SK-N-SH treated with all-trans-retinoic acid at 6 μM for 48 hours (cell line): ENCODE results near the gene APOH.

Experiments used
- ATAC-seq: fragments of 200-7000 bp; cut with Tn5 transposase; 3 replicates; pipeline ENCODE4 v1.9.1; 2020; ENCODE audit warnings: mild to moderate bottlenecking, moderate library complexity
- ARNTL ChIP-seq: fragments of 450-650 bp; formaldehyde crosslinking; IDR thresholded peaks from 2 replicates; pipeline ENCODE4 v1.5.0; 2020; ENCODE audit warnings: low read depth, mild to moderate bottlenecking, moderate library complexity, borderline replicate concordance
- BACH2 ChIP-seq: fragments of 250-450 bp; sonication (Bioruptor Pico); IDR thresholded peaks from 2 replicates; pipeline ENCODE4 v1.9.0; 2021; ENCODE audit warnings: mild to moderate bottlenecking, borderline replicate concordance
- CSDC2 ChIP-seq: fragments of 250-450 bp; sonication (Bioruptor Pico); IDR thresholded peaks from 2 replicates; pipeline ENCODE4 v1.5.0; 2020; ENCODE audit warnings: mild to moderate bottlenecking, moderate library complexity
- ESRRG ChIP-seq: fragments of 250-450 bp; sonication (Bioruptor Pico); IDR thresholded peaks from 2 replicates; pipeline ENCODE4 v1.6.1; 2021; ENCODE audit warnings: mild to moderate bottlenecking
- GLIS3 ChIP-seq: fragments of 250-450 bp; sonication (Bioruptor Pico); IDR thresholded peaks from 2 replicates; pipeline ENCODE4 v1.5.0; 2020; ENCODE audit warnings: mild to moderate bottlenecking, moderate library complexity
- ISL1 ChIP-seq: fragments of 250-450 bp; sonication (Bioruptor Pico); IDR thresholded peaks from 2 replicates; pipeline ENCODE4 v2.1.2; 2022; ENCODE audit warnings: mild to moderate bottlenecking, moderate library complexity
- OSR1 ChIP-seq: fragments of 250-450 bp; sonication (Bioruptor Pico); IDR thresholded peaks from 2 replicates; pipeline ENCODE4 v1.8.0; 2022; ENCODE audit warnings: moderate library complexity, mild to moderate bottlenecking, inconsistent platforms
- PPARA ChIP-seq: fragments of 250-450 bp; sonication (Bioruptor Pico); IDR thresholded peaks from 2 replicates; pipeline ENCODE4 v1.5.0; 2020; ENCODE audit warnings: mild to moderate bottlenecking, borderline replicate concordance
- RARB ChIP-seq: fragments of 250-450 bp; sonication (Bioruptor Pico); IDR thresholded peaks from 2 replicates; pipeline ENCODE4 v1.8.0; 2021; ENCODE audit warnings: mild to moderate bottlenecking, moderate library complexity
- SNAI2 ChIP-seq: fragments of 250-450 bp; sonication (Bioruptor Pico); IDR thresholded peaks from 2 replicates; pipeline ENCODE4 v1.5.0; 2020; ENCODE audit warnings: mild to moderate bottlenecking, moderate library complexity
- TCF4 ChIP-seq: fragments of 250-450 bp; sonication (Bioruptor Pico); IDR thresholded peaks from 2 replicates; pipeline ENCODE4 v1.8.0; 2021; ENCODE audit warnings: mild to moderate bottlenecking, moderate library complexity, borderline replicate concordance
- TOX ChIP-seq: fragments of 250-450 bp; sonication (Bioruptor Pico); IDR thresholded peaks from 2 replicates; pipeline ENCODE4 v1.8.0; 2021; ENCODE audit warnings: mild to moderate bottlenecking, moderate library complexity, borderline replicate concordance
- ZC3H10 ChIP-seq: fragments of 250-450 bp; sonication (Bioruptor Pico); IDR thresholded peaks from 2 replicates; pipeline ENCODE4 v1.5.1; 2021; ENCODE audit warnings: mild to moderate bottlenecking, moderate library complexity
- ZFP3 ChIP-seq: fragments of 250-450 bp; sonication (Bioruptor Pico); IDR thresholded peaks from 2 replicates; pipeline ENCODE4 v1.5.0; 2020; ENCODE audit warnings: mild to moderate bottlenecking, moderate library complexity
- ZFP30 ChIP-seq: fragments of 450-650 bp; formaldehyde crosslinking; IDR thresholded peaks from 2 replicates; pipeline ENCODE4 v1.5.0; 2022; ENCODE audit warnings: mild to moderate bottlenecking, moderate library complexity
- ZNF565 ChIP-seq: fragments of 450-650 bp; formaldehyde crosslinking; conservative IDR thresholded peaks from 2 replicates; pipeline ENCODE4 v1.5.0; 2020; ENCODE audit warnings: low read depth, mild to moderate bottlenecking, moderate library complexity
- ZNF70 ChIP-seq: fragments of 450-650 bp; formaldehyde crosslinking; IDR thresholded peaks from 2 replicates; pipeline ENCODE4 v1.5.0; 2020; ENCODE audit warnings: mild to moderate bottlenecking, moderate library complexity
- ZNF8 ChIP-seq: fragments of 450-650 bp; formaldehyde crosslinking; IDR thresholded peaks from 2 replicates; pipeline ENCODE4 v1.5.0; 2020; ENCODE audit warnings: mild to moderate bottlenecking, moderate library complexity
- TF ChIP-seq, protein P1 (sequence below): fragments of 250-450 bp; sonication (Bioruptor Pico); IDR thresholded peaks from 2 replicates; pipeline ENCODE4 v1.5.1; 2020; ENCODE audit warnings: low read depth, mild to moderate bottlenecking, moderate library complexity
- TF ChIP-seq, protein P2 (sequence below): fragments of 250-450 bp; sonication (Bioruptor Pico); IDR thresholded peaks from 2 replicates; pipeline ENCODE4 v1.8.0; 2020; ENCODE audit warnings: mild to moderate bottlenecking, moderate library complexity, borderline replicate concordance
- TF ChIP-seq, protein P3 (sequence below): fragments of 250-450 bp; sonication (Bioruptor Pico); IDR thresholded peaks from 2 replicates; pipeline ENCODE4 v1.5.0; 2020; ENCODE audit warnings: mild to moderate bottlenecking, moderate library complexity
- TF ChIP-seq, protein P4 (sequence below): fragments of 250-450 bp; sonication (Bioruptor Pico); IDR thresholded peaks from 2 replicates; pipeline ENCODE4 v1.8.0; 2021; ENCODE audit warnings: low read depth, mild to moderate bottlenecking, moderate library complexity, borderline replicate concordance
- TF ChIP-seq, protein P5 (sequence below): fragments of 250-450 bp; sonication (Bioruptor Pico); IDR thresholded peaks from 2 replicates; pipeline ENCODE4 v1.5.1; 2021; ENCODE audit warnings: mild to moderate bottlenecking, moderate library complexity

The APOH gene

DNA sequence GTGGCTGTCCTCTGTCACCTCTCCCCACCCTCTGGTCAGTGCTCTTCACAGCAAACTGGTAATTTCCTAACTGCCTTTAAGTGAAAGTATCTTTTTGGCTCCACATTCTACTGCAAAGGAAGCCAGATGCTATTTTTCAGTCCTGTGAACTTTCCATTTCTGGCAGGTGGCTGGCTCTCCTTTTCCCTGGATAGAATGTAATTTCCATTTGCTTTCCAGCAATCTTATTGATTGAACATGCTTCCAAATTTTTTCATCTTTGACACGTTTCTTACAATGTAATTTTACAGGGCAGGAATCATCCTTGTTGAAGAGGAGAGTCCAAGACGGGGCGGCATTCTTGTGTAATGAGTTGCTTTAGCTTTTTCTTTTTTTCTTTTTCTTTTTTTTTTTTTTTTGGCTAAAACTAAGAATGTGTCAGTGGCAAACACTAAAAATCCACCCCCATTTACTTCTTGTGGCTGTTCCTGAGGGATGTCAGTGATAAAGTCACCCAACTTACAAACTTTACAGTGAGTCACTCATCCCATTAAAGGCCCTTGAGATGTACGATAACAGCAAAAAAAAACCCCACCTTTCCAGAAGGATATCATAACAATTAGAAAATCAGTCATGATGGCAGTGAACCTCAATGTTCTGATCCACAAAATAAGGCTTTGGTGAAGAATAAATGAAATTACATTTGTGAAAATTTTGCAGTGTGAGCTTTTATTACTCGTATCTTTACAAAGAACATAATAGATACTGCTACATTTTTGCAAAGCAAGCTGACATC is 43.8 kb upstream of the APOH start:
- TF ChIP-seq ISL1 (CRISPR knock-in tag) (peak; percentile 92), SNAI2 (CRISPR knock-in tag) (no peak)
- ATAC-seq, result peak; percentile 58

DNA sequence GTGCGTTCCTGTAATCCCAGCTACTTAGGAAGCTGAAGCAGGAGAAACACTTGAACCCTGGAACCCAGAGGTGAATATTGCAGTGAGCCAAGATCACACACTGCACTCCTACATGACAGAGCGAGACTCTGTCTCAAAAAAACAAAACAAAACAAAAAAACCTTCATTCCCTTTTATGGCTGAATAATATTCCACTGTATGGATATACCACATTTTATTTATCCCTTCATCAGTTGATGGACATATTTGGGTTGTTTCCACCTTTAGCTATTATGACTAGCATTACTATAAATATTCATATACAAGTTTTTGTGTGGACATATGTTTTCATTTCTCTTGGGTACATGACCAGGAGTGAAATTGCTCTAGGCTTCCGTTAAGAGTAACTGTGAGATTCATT is 42.3 kb upstream of the APOH start:
- no peak for ATAC-seq
- TF ChIP-seq TOX (CRISPR knock-in tag), result no peak
- TF ChIP-seq ZNF8 (CRISPR knock-in tag), result peak; percentile 99

DNA sequence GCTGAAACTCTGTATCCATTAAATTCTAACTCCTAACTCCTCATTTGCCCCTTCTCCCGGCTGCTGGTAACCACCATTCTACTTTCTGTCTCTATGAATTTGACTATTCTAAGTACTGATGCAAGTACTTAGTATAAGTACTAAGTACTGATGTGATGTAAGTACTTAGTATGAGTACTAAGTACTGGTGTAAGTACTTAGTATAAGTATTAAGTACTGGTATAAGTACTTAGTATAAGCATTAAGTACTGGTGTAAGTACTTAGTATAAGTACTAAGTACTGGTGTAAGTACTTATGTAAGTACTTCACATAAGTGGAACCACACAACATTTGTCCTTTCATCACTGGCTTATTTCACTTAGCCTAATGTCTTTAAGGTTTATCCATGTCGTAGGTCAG is 40.9 kb upstream of the APOH start:
- no peak for ATAC-seq
- TF ChIP-seq, protein P1, sequence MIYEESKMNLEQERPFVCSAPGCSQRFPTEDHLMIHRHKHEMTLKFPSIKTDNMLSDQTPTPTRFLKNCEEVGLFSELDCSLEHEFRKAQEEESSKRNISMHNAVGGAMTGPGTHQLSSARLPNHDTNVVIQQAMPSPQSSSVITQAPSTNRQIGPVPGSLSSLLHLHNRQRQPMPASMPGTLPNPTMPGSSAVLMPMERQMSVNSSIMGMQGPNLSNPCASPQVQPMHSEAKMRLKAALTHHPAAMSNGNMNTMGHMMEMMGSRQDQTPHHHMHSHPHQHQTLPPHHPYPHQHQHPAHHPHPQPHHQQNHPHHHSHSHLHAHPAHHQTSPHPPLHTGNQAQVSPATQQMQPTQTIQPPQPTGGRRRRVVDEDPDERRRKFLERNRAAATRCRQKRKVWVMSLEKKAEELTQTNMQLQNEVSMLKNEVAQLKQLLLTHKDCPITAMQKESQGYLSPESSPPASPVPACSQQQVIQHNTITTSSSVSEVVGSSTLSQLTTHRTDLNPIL (CRISPR knock-in tag), result no peak
- TF ChIP-seq, protein P2, sequence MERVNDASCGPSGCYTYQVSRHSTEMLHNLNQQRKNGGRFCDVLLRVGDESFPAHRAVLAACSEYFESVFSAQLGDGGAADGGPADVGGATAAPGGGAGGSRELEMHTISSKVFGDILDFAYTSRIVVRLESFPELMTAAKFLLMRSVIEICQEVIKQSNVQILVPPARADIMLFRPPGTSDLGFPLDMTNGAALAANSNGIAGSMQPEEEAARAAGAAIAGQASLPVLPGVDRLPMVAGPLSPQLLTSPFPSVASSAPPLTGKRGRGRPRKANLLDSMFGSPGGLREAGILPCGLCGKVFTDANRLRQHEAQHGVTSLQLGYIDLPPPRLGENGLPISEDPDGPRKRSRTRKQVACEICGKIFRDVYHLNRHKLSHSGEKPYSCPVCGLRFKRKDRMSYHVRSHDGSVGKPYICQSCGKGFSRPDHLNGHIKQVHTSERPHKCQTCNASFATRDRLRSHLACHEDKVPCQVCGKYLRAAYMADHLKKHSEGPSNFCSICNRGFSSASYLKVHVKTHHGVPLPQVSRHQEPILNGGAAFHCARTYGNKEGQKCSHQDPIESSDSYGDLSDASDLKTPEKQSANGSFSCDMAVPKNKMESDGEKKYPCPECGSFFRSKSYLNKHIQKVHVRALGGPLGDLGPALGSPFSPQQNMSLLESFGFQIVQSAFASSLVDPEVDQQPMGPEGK, result no peak
- TF ChIP-seq PPARA (CRISPR knock-in tag) (no peak), ZFP30 (peak; percentile 66), ZFP3 (peak; percentile 44; the same call in 1 of the 2 replicates), ZNF8 (CRISPR knock-in tag) (peak; percentile 43; the same call in 1 of the 2 replicates), CSDC2 (CRISPR knock-in tag) (peak; percentile 84; the same call in 1 of the 2 replicates), GLIS3 (CRISPR knock-in tag) (no peak), ZNF70 (0 out of 2 replicates have a peak, but pooled peaks have one; percentile 53), TOX (CRISPR knock-in tag) (no peak), ESRRG (CRISPR knock-in tag) (no peak), ARNTL (no peak), ISL1 (CRISPR knock-in tag) (no peak), RARB (CRISPR knock-in tag) (no peak), ZC3H10 (no peak), SNAI2 (CRISPR knock-in tag) (peak; percentile 14; the same call in 1 of the 2 replicates), ZNF565 (peak; percentile 91), OSR1 (CRISPR knock-in tag) (no peak), BACH2 (no peak), TCF4 (CRISPR knock-in tag) (no peak)
- TF ChIP-seq, protein P3, sequence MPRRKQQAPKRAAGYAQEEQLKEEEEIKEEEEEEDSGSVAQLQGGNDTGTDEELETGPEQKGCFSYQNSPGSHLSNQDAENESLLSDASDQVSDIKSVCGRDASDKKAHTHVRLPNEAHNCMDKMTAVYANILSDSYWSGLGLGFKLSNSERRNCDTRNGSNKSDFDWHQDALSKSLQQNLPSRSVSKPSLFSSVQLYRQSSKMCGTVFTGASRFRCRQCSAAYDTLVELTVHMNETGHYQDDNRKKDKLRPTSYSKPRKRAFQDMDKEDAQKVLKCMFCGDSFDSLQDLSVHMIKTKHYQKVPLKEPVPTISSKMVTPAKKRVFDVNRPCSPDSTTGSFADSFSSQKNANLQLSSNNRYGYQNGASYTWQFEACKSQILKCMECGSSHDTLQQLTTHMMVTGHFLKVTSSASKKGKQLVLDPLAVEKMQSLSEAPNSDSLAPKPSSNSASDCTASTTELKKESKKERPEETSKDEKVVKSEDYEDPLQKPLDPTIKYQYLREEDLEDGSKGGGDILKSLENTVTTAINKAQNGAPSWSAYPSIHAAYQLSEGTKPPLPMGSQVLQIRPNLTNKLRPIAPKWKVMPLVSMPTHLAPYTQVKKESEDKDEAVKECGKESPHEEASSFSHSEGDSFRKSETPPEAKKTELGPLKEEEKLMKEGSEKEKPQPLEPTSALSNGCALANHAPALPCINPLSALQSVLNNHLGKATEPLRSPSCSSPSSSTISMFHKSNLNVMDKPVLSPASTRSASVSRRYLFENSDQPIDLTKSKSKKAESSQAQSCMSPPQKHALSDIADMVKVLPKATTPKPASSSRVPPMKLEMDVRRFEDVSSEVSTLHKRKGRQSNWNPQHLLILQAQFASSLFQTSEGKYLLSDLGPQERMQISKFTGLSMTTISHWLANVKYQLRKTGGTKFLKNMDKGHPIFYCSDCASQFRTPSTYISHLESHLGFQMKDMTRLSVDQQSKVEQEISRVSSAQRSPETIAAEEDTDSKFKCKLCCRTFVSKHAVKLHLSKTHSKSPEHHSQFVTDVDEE (CRISPR knock-in tag), result no peak
- TF ChIP-seq, protein P4, sequence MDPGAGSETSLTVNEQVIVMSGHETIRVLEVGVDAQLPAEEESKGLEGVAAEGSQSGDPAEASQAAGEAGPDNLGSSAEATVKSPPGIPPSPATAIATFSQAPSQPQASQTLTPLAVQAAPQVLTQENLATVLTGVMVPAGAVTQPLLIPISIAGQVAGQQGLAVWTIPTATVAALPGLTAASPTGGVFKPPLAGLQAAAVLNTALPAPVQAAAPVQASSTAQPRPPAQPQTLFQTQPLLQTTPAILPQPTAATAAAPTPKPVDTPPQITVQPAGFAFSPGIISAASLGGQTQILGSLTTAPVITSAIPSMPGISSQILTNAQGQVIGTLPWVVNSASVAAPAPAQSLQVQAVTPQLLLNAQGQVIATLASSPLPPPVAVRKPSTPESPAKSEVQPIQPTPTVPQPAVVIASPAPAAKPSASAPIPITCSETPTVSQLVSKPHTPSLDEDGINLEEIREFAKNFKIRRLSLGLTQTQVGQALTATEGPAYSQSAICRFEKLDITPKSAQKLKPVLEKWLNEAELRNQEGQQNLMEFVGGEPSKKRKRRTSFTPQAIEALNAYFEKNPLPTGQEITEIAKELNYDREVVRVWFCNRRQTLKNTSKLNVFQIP (CRISPR knock-in tag), result no peak
- TF ChIP-seq, protein P5, sequence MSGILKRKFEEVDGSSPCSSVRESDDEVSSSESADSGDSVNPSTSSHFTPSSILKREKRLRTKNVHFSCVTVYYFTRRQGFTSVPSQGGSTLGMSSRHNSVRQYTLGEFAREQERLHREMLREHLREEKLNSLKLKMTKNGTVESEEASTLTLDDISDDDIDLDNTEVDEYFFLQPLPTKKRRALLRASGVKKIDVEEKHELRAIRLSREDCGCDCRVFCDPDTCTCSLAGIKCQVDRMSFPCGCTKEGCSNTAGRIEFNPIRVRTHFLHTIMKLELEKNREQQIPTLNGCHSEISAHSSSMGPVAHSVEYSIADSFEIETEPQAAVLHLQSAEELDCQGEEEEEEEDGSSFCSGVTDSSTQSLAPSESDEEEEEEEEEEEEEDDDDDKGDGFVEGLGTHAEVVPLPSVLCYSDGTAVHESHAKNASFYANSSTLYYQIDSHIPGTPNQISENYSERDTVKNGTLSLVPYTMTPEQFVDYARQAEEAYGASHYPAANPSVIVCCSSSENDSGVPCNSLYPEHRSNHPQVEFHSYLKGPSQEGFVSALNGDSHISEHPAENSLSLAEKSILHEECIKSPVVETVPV (CRISPR knock-in tag), result no peak
